DMS114 treated with DMSO at 0.1 percent for 48 hours (cell line): Measurements from ENCODE around the gene GNPNAT1.
A peak's percentile ranks its signal among the peaks of the same experiment; 100 is the strongest.
"Not testable (repeated sequence)": the region's sequence is repeated elsewhere in the genome, so short reads cannot be mapped to it uniquely, and the experiment has no call there.

ENCODE experiments used
- DNase-seq: peaks from one replicate; lab custom pipeline; 2025; ENCODE audit not compliant: unreplicated experiment; lab: John Stamatoyannopoulos, UW

The GNPNAT1 gene

GRCh38 chr14:52729925-52730708 lies 61.3 kb downstream of the GNPNAT1 start, which contains the start of gene STYX:
Gene STYX (plus strand): TSS chr14:52730166. CDS start chr14:52730475, 309 bp downstream.
- peak; percentile 92 for DNase-seq

- DNase-seq, result no peak
These were observed 61.9 kb downstream of the GNPNAT1 start for GRCh38 chr14:52729585-52729924.

GRCh38 chr14:52729035-52729434 lies 62.4 kb downstream of the GNPNAT1 start:
- not testable (repeated sequence) for DNase-seq

DNA sequence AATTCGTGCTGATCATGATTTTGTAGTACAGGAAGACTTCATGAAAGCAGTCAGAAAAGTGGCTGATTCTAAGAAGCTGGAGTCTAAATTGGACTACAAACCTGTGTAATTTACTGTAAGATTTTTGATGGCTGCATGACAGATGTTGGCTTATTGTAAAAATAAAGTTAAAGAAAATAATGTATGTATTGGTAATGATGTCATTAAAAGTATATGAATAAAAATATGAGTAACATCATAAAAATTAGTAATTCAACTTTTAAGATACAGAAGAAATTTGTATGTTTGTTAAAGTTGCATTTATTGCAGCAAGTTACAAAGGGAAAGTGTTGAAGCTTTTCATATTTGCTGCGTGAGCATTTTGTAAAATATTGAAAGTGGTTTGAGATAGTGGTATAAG lies 63.9 kb downstream of the GNPNAT1 start:
- DNase-seq, result not testable (repeated sequence)
